ENCODE data around the gene COL5A1. TPM values are rescaled to one million over a fixed set of nuclear protein-coding genes. Genes with fewer than 3 reads are reported as not detected.

Gene COL5A1
- polyA plus RNA-seq (ENCODE audit: insufficient read length in 3 of 3) = 10 to 100 TPM; 70.5 to 77.2 (median 77.0) TPM

DNA sequence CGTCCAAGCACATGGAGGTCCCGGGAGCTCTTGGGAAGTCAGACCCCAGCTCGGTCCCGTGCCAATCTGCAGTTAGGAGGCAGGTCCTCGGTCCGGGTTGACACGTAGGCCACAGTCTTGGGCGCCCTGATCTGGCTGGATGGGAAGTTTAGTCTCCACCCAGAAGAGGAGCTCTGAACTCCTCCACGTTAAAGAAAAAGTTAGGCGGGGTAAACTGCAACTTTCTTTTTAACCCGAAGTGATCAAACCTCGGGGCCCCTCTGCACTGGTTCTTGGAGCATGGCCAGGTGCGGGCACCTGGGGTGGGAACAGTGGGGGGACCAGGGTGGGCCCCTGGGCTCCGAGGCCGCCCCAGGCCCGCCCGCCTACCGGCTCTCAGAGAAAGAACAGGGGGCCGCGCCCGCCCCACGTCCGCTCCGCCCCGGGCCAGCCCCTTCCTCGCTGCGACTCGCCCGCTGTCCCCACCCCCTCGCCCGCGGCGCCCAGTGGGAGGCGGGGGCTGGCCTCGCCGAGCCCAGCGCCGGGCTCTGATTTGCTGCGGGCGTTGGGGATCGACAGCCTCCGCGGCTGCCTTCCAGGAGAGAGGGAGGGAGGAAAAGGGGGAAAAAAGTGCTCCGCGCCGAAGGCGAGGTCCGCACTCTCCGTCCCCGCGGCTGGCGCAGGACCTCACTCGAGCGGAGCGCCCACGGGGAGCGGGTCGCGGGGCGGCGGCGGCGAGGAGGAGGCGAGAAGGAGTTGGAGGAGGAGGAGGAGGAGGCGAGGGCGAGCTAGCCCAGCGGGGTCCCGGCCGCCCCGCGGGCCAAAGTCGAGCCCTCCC is at the start of gene COL5A1:
Gene COL5A1 (plus strand): TSS at position 631 of the 817 bp plus-strand sequence. CDS start 385 bp downstream, outside the sequence.
- peak; percentile 67 to 86 (median 81) for DNase-seq (ENCODE audit: low read depth in 3 of 3, low spot score in 2 of 3)

DNA sequence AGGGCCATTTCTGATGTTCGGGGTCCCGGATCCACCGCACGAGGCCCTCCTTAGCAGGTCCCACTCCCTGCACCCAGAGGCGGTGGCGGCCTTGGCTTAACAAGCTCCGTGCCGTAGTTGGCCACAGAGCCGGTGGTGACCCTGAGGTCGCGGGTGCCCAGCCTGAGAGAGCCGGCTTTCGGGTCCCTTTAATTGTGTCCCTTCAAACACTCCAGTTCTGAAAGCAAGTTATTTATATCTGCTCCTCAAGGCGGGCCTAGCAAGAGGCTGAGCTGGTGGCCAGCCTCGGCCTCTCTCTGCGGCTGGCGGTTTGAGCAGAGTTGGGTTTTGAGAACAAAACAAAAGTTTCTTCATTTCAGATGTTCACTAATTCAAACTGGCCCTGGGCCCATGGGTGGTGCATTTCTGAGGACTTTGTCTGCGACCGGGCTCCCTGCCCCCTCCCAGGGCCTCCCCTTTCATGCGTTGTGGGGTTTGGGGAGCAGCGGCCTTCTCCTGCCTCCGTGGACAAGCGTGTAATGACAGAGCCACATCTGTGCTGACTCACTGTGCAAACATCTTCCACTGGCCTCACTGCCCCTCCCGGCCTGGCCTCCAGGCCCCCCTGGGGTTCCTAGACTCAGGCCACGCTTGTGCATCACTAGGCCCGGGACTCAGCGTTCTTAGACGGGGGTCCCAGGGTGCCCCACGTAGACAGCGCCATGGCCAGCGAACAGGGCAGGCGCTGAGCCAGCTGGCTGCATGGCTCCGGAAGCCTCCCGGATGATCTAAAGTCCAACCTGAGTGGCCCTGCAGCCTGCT is 49.4 kb upstream of the COL5A1 start:
- no peak for DNase-seq (ENCODE audit: low read depth in 3 of 3, low spot score in 2 of 3)

DNA sequence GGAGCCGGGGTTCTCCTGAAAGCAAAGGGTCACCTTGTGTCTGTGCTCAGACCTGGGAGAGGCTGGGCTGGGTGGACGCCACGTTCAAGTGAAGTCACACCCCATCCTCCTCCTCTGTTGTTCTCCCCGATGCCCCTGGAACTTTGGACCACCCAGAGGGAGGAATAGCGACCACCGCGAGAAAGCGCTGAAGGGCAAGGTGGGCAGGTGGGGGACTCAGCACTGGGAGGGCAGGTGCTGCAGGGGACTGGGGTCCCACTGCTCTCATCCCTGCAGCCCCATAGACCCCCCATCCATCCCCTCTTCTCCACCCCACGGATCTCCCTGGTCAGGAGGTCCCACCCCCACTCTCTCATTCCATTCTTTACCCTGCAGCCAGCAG is 48.8 kb upstream of the COL5A1 start:
- DNase-seq (ENCODE audit: low read depth in 3 of 3, low spot score in 2 of 3) = no peak

DNA sequence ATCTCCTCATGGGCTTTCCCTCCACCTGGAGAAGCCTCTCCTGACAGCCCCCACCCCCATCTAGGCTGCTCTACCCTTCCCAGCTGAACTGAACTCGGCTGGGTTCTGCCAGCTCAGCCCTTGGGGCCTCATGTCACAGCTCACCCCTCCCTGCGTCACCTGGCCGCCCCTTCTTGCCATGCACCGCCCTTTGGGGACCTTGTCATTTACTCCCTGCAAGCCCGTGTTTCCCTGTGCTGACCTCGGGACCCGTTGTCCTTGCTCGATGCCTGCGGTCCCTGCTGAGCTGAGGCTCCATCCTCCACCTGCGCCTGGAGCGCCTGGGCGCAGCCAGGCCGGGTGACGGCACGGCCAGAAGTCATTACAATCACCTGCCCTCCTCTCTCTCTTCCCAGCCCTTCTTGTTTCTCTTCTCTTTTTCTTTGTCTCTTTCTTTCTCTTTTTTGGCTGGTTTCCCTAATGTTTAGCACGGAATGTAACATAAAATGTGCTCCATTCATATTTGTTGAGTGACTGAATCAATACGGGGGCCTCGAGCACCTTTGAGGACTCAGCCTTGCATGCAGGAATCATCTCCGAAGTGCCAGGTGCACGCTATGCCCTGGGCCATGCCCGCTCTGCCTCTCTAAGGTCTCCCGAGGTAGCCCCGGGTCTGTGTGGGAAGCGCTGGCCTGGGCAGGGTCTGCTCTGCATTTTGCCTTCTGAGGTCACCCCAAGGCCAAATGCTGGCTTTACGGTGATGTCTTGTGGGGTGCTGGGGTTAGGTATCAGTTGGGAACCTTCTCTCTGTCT is 48.1 kb upstream of the COL5A1 start:
- DNase-seq (ENCODE audit: low read depth in 3 of 3, low spot score in 2 of 3) = no peak

DNA sequence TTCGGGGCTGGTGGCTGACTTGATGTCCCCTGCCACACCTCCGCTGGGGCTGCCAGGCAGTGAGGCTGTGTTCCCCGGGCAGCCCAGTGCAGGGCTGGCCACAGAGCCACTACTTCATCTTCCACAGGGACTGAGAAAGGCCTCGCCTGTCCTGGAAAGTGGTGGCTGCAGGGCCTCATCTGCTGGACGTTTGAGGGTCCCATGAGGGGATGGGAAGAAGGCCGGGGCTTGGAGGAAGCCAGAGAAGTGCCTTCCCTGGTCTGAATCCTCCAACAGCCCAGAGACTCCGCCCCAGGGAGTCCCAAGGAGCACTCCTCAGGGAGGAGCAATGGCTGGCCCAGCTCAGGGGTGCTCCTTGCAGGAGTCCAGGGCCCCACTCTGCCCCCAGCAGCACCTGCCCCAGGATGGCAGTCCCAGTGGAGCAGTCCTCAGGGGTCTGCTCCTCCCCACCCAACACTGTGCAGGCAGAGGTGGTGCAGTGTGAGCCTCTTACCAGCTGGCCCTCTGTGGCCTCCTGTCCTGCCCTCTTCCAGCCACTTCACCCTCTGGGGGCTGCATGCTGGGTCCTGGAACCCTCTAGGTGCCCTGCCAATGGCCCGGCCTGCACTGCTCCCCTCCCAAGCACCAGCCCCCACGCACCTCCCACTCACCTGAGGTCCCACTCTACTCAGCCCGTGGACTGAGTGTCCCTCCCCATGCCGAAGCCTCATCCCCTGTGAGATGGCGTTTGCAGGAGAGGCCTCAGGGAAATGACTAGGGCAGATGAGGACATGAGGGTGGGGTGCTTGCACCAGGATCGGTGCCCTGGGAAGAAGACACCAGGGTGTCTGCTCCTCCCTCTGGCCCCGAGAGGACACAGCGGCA is 47.3 kb upstream of the COL5A1 start:
- no peak for DNase-seq (ENCODE audit: low read depth in 3 of 3, low spot score in 2 of 3)

DNA sequence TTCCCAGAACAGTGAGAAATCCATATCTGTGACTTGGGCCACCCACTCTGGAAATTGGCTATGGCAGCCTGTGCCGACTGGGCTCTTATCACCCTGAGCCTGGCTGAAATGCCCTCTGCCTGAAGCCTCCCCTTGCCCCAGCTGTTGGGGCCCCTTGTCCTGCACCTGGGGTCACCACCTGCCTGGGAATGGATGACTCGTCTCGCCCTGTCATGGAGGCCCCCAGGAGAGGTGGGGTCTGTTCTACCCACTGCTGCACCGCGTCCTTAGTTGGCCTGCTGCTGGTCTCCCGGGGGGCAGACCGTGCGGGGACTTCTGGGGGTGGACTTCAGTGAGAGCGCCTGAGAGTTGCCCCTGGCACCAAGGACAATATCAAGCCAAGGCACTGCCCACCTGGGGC is 46.6 kb upstream of the COL5A1 start:
- DNase-seq (ENCODE audit: low read depth in 3 of 3, low spot score in 2 of 3) = no peak

DNA sequence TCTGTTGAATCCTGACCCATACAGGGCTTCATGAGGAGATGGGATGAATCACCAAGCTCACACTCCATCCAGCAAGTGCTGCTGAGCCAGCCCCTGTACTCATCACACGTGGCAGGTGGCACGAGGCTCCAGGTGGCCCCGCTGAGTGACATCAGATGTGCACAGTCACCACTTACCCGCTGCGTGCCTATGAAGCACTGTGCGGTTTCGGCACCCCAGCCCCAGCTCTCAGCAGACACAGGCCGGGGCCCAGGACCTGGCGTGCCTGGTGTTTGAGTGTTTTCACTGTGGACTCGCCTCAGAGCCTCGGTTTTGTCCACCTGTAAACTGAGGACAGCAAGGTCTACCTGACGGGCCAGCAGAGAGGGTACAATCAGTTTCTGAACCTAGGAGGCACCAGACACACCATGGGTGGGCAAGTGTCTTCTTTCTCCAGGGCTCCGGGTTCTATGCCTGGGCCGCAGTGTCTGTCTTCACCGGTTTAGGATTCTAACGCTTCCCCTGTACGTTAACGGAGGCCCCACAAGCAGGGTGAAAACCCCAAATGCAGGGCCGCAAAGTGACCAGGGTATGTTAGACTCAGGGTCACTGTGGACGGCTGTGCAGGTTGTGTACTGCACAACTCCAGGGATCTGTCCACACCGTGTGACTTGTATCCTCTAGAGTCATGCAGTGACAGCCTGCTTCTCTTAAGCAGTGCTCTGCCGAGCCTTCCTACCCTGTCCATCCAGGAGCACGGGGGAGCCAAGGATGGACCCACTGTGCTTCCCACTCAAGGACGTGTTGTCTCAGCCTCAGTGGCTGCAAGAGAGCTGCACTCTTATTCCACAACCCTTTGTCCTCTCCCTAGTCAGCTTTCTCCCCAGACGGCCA is 44.3 kb upstream of the COL5A1 start:
- DNase-seq (ENCODE audit: low read depth in 3 of 3, low spot score in 2 of 3) = no peak

DNA sequence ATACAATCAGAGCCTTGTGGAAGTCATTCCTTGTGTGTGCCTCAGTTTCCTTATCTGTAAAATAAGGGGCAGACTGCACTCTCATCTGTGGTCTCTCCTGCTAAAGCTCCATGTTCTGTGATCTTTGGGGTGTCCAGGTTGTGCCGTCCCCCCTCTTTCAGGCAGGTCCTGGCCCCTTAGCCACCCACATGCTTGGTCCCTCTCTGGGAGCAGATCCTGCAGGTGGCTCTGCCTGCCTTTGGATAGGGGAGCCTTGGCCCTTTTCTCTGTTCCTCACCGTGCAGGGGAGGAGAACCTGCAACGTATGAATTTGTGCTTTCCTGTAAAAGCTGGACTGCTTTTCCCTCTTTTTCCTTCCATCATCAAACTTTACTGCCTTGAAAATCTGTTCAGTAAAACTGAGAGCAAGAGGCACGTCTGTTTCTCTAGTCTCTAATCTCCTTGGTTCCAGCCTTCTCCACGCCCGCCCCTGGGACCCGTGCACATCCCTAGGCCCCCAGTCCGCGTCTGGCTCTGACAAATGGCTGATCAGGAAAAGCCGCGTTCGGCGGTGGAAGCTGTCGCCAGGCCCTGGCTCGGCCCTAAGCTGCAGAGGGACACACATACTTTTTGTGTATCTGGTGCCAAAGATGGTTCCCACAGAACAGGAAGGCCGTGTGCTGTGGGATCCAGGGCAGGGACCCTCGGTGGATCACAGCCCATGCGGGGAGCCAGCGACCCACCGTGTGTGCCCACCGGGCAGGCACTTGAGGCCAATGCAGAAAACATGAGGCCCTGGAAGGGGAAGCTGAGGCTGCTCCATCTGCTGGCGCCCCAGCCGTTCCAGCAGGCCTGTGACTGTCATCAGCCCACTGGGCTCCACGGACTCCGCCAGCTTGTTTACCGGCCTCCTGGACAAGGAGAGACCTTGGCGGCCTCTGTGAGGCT is 43.4 kb upstream of the COL5A1 start:
- DNase-seq (ENCODE audit: low read depth in 3 of 3, low spot score in 2 of 3) = no peak

DNA sequence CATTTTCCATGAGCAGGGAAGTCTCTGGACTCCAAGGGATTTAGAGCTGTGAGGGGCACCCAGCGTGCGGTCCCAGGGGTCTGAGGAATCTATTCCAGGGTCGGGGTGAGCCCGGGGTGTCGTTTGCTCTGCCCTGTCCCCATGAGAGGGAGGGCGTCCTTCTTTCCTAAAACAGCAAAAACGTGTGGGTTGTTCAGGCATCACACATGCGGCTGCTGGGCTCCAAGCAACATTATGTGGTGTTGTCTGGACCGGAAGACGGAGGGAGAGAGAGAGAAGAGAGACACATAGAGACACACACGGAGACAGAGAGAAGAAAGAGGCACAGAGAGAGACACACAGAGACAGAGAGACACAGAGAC is 42.7 kb upstream of the COL5A1 start:
- no peak for DNase-seq (ENCODE audit: low read depth in 3 of 3, low spot score in 2 of 3)

DNA sequence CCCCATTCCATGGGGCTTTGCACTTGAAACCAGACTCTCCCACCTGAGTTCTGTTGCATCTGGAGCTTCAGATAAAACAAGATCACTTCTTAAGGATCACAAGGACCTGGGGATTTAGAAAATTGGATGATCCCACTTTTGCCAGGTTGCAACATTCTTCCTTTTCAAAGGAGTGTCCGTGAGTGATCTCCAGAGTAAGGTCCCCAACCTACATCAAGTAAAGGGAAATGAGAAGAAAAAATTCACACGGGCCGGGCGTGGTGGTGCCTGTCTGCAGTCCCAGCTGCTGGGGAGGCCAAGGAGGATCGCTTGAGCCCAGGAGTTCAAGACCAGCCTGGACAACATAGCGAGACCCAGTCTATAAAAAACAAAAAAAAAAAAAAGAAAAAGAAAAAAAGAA is 41.2 kb upstream of the COL5A1 start:
- DNase-seq (ENCODE audit: low read depth in 3 of 3, low spot score in 2 of 3) = no peak

DNA sequence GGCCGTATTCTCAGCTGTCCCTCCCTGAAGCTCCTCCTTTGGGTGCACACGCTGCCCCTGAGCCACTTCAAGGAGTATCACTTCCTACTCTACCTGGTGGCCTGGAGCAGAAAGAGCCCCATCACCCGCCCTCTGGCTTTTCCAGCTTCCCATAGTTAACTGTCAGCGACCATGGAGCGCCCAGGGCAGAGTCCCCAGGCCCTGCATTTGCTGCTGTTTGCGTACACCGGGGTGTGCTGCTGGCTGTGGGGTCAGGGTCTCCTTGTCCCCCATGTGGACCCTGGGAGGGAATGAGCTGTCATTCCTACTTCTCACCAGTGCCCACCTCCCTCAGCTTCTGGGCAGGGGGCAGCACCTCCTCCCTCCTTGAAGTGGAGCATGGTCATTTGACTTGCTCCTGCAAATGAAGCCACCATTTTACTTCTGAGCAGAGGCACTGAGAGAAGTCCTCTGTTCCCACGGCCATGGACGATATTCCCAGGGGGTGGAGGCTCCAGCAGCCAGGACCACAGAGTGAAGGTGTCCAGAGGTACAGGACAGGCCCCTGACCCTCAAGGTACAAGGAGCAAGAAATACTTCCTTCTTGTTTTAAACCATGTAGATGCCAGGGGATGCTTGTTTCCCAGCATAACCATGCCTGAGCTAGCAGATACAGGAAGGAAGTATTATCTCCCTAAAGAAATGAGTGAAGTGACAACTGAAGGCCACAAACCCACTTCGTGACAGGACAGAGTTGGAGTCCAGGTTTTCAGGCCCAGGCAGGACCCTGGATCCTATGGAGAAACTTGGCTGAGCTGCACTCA is 40.6 kb upstream of the COL5A1 start:
- no peak for DNase-seq (ENCODE audit: low read depth in 3 of 3, low spot score in 2 of 3)

DNA sequence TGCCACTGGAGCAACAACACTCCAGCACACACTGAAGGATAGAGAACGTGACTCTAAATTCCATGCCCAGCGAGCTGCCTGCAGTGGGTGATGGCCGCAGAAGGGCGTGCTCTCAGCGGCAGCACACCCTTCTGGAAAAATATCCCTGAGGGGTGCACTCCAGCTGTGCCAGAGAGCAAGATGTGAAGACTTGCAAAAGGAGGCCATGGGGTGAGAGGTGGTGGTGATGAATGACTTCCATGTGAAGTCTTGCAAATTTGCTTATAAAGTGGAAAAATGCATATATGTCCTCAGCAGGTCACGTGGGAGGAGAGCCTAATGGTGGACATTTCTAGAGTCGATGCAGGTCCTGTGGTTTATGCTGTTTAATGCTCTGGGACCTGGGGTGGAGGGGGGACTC is 39.8 kb upstream of the COL5A1 start:
- no peak for DNase-seq (ENCODE audit: low read depth in 3 of 3, low spot score in 2 of 3)

DNA sequence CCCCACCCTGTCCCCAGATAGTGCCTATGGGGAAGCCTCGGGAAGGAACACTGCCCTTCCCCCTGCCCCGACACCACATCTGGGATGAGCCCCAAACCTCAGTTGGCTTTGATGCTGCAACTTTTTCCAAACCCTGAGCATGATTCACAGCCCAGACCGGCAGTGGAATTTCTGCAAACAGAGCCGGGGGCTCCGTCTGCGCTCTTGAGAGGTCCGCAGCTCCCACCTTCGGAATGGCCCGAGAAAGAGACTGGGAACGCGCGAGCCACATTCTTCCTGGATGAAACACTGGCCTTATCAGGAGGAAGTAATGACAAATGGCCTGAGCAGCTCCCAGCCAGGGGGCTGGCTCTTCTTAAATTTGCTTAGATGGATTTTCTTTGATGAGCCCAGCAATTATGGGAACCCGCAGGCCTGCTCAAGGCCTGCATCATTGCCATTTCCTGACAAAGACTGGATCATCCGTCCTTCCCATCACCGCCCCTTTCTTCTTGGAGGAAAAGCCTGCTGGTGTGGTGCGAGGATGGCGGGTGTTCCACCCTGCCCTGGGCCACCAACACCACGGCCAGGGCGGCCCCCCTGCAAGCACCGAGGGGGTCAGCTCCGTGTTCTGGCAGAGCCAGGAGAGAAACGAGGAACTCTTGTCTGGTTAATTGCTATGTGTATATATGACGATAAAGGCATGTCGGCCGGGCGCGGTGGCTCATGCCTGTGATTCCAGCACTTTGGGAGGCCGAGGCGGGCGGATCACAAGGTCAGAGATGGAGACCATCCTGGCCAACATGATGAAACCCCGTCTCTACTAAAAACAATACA is 38.8 kb upstream of the COL5A1 start:
- no peak for DNase-seq (ENCODE audit: low read depth in 3 of 3, low spot score in 2 of 3)

DNA sequence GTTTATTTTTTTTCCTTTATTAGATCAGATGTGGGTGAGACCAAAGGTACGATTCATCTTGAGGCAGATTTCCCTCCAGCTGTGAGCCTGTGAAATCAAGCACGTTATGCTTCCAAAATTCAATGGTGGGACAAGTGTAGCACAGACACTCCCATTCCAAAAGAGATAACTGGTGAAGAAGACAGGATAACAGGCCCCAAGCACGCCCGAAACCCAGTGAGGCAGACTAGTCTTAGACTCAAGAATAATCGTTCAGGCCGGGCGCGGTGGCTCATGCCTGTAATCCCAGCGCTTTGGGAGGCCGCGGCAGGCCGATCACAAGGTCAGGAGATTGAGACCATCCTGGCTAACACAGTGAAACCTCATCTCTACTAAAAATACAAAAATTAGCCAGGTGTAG is 36.8 kb upstream of the COL5A1 start:
- DNase-seq (ENCODE audit: low read depth in 3 of 3, low spot score in 2 of 3) = no peak

DNA sequence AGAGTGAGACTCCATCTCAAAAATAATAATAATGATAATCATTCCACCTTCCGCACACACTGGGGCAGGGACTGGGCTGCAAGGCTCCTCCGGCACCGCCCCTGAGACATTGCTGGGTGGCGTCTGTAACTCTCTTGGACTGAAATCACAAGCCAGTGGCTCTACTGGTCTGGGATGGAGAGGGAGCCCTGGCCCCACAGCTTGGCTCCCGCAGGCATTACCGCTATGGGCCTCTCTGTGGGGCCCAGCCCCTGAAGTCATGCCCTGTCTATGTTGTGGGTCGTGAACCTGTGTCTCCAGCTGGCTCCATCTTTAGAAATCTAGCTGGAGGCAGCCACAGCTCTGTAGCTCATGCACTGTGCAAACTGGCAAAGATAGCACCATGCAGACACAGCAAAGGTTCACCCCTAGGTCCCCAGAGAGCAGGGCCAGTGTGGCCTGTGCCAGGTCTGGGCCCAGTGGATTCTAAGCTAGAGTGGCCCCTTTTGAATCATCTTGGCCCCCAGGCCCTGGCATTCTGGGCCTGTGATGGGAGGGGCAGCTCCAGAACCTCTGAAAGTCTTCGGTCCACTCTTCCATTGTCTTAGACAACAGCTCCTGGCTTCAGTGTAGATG is 36.1 kb upstream of the COL5A1 start:
- DNase-seq (ENCODE audit: low read depth in 3 of 3, low spot score in 2 of 3) = no peak

DNA sequence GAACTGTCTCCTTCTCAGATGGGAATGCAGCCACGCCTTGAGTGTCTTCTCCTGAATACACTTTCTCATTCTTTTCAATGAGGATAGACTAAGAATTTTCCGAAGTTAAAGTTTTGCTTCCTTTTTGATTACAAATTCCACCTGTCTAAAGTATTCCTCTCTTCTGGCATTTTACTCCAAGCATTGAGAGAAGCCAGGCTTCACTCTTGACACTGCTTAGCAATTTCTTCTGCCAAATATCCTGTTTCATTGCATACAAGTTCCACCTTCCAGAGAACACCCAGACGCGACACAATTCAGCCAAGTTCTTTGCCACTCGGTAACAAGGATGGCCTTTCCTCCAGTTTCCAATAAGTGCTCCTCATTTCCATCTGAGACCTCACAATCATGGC is 35.6 kb upstream of the COL5A1 start:
- DNase-seq (ENCODE audit: low read depth in 3 of 3, low spot score in 2 of 3) = no peak

Data from right renal cortex interstitium (tissue), 3 donors.